H7 (cell line): ENCODE results near the gene SLC35B2. TPM values are rescaled to one million over a fixed set of nuclear protein-coding genes. Genes with fewer than 3 reads are reported as not detected.

Experiments used
- DNase-seq: peaks from one replicate; pipeline ENCODE4 v3.0.0; 2012
- H3K27me3 ChIP-seq: 2 replicates; pipeline ENCODE4 v1.6.0; 2011; ENCODE audit warnings: mild to moderate bottlenecking, low read length; ENCODE audit not compliant: control insufficient read depth, insufficient read depth
- H3K36me3 ChIP-seq: replicated peaks from 2 replicates; pipeline ENCODE4 v1.5.1; 2011; ENCODE audit warnings: low read length; ENCODE audit not compliant: control insufficient read depth, insufficient read depth
- H3K4me3 ChIP-seq: 2 replicates; pipeline ENCODE4 v1.5.1; 2011; ENCODE audit warnings: low read depth, mild to moderate bottlenecking, control low read depth, low read length, moderate library complexity; ENCODE audit not compliant: insufficient read depth
- total RNA-seq: library from RNA; depleted of rRNA; stranded (reverse); fragments of >200 nt; shearing (Covaris generic); gene quantifications from 2 replicates; pipeline ENCODE4 v1.2.3, GENCODE V29; 2014

Gene SLC35B2
- total RNA-seq, 1 experiment from 2014 or later, result 28.7 TPM

DNA sequence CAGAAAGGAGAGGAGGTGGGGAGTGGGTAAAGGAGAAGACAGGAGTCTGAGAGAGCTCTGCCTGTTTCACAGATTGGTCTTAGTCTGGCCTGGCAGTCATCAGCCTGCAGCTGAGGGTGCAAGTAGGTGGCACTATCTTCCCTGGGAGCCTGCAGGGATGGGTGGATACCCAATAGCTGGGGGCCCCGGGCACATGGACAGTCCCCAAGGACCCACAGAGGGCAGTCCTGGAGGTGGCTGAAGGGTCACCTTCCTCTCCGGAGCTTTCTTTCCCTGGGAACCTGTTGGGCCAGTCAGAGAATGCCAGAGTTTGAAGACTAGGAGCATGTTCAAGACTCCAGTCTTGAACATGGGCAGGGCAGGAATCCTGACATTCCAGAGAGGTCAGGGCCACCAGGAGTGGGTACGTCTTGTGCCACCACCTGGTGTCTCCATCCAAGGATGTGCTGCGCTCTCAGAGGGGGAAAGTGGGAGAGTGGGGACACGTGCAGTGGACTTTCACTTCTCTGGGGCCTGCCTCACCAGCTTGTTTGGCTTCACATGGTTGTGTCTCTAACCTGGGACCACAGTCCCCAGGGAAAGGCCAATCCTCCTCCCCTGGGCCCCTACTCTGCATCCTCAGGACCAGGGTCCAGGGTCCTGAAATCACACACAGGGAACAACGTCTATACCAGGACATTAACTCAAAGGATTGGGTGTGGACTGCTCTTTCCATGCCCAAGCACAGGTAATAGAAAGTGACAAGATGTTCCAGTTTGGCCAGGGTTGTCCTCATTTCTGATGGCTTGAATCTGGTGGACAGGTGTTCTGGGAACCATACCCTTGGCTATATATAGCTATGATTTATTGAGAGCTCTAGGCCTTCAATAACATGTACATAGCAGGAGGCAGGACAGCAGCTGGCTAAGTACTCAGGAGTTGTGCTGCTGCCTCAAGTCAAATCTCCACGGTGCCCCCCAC lies 37.8 kb upstream of the SLC35B2 start:
- peaks cover 41% of the 10 kb centered on the region for H3K27me3 ChIP-seq
- H3K36me3 ChIP-seq, result peaks cover under 1% of the 10 kb centered on the region; the same call in 1 of the 2 replicates
- no peak overlapping the region for H3K4me3 ChIP-seq
- DNase-seq, result no peak

DNA sequence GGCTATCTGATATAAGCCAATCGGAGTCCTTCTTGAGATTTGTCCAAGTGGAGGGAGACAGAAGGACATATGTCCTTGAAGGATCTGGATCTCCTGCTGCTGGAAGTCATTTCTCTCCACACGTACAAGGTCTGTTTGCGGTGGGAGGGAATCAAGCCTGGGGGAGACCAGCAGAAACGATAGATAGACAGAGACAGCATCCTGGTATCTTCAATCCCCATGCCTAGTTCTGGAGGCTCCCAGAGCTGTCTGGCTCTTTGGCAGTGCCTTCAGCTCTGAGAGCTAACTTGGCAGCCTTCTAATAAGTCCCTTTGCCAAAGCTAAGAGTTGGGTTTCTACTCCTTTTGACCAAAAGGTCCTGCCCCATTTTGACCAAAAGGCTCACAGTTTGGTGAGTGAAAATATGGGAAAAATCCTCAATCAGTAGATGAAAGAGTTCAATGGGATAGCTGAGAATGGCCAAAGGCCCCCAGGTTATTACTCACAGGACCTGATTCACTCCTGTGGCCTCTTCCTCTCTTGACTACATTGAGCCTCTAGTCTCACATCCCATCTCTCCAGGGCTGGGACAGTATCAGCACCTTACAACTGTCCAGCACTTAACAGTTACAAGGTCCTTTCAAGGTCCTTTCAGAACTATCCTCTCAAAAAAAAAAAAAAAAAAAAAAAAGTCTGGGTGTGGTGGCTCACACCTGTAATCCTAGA lies 35.5 kb upstream of the SLC35B2 start:
- Histone ChIP-seq H3K36me3 (no peaks in the 10 kb centered on the region), H3K27me3 (peaks cover 36% of the 10 kb centered on the region), H3K4me3 (no peak overlapping the region)
- no peak for DNase-seq

DNA sequence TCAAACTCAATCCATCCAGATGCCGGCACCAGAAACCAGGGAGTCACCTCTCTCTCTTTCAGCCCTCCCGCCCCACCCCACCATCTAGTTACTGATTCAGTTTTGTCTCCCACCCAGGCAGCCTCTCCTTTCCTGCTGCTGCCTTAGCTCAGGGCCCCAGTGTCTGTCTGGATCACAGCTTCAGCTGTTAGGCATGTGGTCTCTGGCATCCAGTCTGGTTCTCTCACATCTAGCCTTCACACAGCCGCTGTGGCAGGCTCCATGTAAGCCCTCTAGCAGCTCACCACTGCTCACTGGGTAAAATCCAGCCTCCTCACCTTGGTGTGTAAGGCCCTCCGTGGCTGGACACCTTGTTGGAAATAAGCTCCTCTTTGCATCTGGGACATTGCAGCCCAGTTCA lies 34.5 kb upstream of the SLC35B2 start:
- H3K36me3 ChIP-seq, result no peaks in the 10 kb centered on the region
- H3K4me3 ChIP-seq, result no peak overlapping the region
- H3K27me3 ChIP-seq, result peaks cover 27% of the 10 kb centered on the region
- no peak for DNase-seq

DNA sequence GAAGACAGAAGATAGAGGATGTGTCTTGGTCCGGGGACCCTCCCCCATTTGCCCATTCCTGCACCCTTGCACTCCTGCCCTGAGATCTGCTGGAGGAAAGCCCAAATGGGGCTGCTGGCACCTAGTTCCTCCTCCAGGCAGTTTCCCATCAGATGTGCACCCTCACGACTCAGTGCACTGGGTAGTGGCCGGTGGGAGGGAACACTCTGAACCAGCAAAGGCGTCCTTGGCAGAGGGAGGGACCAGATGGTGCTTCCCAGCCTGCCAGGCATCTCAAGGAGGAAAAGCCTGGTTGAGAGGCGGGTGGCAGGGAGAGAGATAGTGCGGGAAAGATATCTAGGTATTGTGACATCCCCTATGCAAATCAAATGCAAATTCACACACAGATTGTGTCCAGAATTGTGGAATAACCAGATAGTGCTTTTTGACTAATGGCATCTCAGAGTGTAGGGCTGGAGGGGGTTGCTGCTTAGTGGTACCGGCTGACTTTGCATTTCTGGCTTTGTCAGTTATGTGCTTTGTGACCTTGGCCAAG lies 32.5 kb upstream of the SLC35B2 start:
- H3K36me3 ChIP-seq, result no peaks in the 10 kb centered on the region
- no peak for DNase-seq
- peaks cover 16% of the 10 kb centered on the region for H3K27me3 ChIP-seq
- H3K4me3 ChIP-seq, result no peak overlapping the region

DNA sequence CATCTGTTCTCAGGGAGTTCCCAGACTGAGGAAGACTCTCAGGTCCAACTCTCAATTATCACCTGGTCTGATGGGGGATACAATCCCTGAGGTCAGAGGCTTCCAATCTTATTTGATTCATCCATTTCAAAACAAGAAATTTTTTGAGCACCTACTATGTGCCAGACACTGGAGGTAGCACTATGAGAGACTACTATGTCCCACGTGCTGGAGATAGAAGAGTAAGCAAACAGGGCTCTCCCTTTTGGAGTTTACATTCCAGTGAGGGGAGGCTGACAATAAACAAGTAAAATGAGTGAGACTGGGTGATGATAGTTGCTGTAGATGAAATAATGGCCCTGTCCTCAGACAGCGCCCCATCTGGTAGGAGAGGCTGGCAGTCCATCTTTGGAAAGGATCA lies 29.4 kb upstream of the SLC35B2 start:
- DNase-seq, result no peak
- H3K27me3 ChIP-seq, result peaks cover 23% of the 10 kb centered on the region

DNA sequence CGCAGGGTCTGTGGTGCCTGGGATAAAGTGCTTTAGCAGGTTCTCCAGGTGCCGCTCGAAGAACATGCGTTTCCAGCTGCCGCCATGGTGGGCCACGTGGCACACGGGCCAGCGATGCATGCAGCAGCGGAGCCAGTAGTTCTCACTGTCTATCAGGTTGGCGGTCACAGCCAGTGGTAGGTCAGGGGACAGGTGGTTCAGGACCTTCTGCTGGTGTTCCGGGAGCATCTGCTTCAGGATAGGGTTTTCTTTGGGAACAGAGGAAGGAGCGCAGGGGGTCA lies 28.9 kb upstream of the SLC35B2 start:
- Histone ChIP-seq H3K4me3 (no peak overlapping the region), H3K36me3 (no peaks in the 10 kb centered on the region), H3K27me3 (peaks cover 20% of the 10 kb centered on the region)
- DNase-seq, result no peak

More for the DNA sequence above, 29.4 kb upstream of the SLC35B2 start:
- Histone ChIP-seq H3K36me3 (no peaks in the 10 kb centered on the region), H3K4me3 (no peak overlapping the region)

DNA sequence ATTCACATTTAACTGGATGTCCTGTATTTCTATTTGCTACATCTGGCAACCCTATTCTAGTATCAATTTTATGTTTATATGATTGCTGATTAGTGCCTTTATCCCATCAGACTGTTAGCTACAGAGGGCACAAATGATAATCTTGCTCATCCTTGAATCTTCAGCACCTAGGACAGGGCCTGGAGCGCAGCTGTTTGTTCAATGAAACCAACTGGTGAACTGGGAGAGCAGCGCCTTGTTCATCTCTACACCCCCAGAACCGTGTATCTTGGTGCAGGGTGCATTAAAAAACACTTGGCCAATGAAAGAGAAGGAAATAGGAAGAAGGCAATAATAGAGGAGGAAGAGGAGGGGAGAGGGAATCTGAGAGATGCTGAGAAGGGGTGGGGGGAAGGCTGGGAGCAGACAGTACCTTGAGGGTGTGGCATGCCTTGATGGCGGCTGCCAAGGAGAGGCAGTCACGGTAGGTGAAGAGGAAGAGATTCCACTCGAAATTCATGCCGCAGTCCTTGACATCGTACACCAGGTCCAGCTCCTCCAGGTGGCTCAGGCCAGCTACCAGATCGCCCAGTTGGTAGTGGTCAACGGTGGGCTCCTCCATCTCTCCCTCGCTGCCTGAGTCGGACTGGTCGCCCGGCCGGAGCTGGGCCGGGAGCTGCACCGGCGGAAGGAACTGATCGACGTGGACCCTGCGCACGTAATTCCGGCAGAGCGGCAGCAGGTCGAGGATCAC lies 28.4 kb upstream of the SLC35B2 start:
- H3K36me3 ChIP-seq, result no peaks in the 10 kb centered on the region
- DNase-seq, result peak; percentile 83
- H3K27me3 ChIP-seq, result peaks cover 20% of the 10 kb centered on the region
- no peak overlapping the region for H3K4me3 ChIP-seq

DNA sequence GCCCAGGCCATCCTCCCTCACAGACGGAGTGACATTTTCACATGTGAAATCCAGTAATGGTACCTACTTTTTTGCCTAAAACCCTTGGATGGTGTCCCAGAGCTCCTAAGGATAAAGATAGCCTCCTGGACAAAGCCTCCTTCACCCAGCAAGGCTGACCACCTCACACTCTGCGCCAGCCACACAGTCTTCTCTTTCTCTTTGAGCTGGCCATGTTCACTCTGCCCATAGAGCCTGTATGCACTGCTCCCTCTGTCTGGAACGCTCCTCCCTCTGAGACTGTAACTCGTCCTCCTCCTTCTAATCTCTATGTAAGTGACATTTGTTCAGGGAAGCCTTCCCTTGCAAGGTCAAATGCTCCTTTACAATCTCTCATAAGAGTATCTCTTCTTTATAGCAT lies 27.5 kb upstream of the SLC35B2 start:
- Histone ChIP-seq H3K27me3 (peaks cover 20% of the 10 kb centered on the region), H3K36me3 (no peaks in the 10 kb centered on the region)

DNA sequence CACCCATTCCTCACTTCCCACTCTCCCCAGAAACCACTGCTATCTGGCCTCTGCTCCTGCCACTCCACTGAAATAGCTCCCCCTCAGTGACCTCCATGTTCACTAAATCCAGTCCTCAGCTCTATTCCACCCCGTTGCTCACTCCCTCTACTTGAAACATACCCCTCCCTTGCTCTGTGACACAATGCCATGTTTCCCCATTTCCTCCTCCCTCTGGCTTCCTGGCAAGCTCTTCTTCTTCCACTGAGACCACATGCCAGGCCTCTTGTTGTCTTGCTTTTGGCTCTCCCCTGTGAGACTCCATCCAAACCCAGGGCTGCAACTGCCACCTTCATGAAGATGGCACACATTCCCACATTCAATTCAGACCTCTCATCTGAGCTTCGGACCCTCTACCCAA lies 26.8 kb upstream of the SLC35B2 start:
- H3K27me3 ChIP-seq, result peaks cover 16% of the 10 kb centered on the region
- H3K36me3 ChIP-seq, result no peaks in the 10 kb centered on the region
- H3K4me3 ChIP-seq, result no peak overlapping the region
- no peak for DNase-seq

More for the DNA sequence above, 27.5 kb upstream of the SLC35B2 start:
- no peak for DNase-seq
- no peak overlapping the region for H3K4me3 ChIP-seq

DNA sequence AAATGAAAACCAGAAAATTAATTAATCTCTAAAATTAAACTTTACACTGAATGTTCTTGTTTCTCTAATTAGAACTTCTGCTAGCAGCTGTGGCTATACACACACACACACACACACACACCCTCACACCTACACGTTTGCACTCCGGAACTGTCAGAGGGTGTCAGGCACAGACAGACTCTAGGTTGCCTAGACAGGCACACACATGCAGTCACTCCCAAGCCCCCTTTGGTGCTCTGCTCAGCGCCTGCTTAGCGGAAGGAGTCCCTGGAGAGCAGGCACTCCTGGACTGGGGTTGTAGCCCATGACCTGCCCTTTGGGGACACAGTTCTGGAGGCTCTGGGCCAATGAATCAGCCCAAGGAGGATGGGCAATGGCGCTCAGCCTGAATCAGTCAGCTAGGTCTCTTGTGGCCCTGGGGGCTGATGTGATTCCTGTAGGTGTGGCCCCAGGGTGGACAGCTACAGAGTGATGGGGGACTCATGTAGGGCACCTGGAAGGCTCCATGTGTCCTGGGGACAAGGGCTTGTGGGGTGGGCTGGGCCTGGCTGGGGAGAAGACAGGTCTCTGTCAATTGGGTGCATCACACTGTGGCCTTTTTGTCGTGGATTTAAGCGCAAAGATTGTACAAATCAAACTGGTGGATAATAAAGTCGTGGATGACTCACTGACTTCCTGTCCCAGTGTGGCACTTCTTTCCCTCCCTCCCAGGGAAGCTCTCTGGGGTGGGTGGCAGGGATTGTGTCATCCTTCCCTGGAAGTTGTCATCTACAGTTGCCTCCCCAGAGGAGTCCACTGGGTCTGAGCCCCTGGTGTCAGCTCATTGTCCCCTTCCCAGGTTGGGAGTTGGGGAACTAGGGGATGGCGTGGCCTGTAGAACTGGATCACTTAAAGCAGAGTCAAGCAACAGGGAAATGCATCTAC lies 21.7 kb upstream of the SLC35B2 start:
- no peak for DNase-seq
- no peak overlapping the region for H3K4me3 ChIP-seq
- no peaks in the 10 kb centered on the region for H3K36me3 ChIP-seq
- peaks cover 20% of the 10 kb centered on the region; the same call in 1 of the 2 replicates for H3K27me3 ChIP-seq

DNA sequence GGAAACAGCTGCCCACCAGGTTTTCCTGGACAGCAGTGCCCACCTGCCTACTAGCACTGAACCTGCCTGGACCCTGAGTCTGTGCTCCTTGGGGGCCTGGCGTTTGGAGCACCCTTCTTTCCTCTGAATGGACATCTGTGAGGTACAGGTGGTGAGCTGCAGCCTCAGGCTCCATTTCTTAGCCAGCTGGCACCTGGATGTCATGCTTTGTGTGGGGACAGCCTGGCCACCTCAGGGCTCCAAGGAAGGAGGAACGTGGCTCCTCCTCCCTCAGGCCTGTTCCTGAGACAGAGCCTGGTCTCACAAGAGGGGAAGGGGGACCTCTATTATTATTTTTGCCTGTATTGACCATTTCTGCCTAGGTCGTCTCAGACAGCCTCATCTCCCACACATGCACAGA lies 21.0 kb upstream of the SLC35B2 start:
- DNase-seq, result no peak
- Histone ChIP-seq H3K27me3 (peaks cover 20% of the 10 kb centered on the region; the same call in 1 of the 2 replicates), H3K36me3 (no peaks in the 10 kb centered on the region), H3K4me3 (no peak overlapping the region)

DNA sequence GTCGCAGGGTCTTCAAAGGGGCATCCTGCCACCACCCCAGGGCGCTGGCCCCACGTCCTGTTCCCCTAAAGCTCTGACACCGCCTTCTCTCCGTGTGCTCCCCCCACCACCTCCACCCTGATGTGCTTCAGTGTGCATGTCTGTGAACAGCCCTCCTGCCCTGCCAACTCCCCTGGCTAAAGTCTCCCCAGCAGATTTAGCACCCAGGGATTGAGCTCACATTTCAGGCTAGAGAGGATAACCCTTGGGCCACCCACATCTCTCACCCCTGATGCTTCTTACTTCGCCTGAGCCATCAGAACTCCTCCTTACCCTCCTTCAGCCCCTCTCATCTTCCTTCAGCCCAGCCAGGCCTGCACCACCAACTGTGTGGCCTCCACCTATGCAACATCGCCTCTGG lies 20.4 kb upstream of the SLC35B2 start:
- Histone ChIP-seq H3K4me3 (no peak overlapping the region), H3K27me3 (peaks cover 18% of the 10 kb centered on the region; the same call in 1 of the 2 replicates), H3K36me3 (no peaks in the 10 kb centered on the region)
- DNase-seq, result no peak

DNA sequence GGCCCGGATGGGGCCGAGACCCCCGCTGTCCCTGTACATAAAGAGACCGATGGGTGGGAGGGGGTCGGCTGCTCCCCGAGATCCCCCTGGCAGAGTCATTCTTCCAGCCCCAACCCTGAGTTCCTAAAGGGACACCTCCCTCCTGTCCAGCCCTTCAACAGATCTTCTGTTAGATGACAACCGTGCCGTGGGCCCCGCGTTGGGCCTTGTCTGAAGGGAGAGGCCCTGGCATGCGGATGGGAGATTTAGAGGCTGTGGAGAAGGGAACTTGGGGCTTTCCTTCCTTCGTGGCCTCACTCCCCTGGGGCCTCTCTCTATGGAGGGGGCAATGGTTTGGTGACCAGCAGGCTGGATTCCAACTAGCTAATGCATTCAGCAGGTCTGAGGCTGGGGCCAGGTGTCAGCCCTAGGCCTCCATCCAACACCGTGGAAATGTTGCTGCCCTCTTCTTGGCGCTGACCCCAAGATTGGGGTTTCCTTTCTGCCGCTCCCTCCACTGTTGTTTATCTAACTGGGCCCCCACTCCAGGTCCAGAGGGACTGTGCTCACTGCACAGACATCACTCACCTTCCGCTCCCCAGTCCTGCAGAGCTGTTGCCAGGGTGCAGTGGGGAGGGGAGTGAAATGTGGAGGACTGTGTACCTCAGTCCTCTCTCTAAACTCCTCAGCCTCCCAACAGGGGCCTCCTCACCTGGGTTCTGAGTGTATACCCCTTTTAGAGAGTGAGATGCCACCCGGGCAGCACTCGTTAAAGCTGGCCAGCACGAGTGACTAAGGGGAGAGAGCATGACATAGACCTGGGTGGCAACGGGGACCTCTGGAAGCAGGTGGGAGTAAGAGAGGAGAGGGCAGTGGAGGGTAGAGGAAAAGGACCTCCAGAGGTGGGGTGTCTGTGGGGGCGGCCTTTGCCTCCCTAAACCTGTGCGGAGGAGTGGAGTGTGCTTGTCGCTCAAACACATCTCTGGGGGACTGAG lies 19.6 kb upstream of the SLC35B2 start:
- Histone ChIP-seq H3K36me3 (no peaks in the 10 kb centered on the region), H3K4me3 (no peak overlapping the region), H3K27me3 (peaks cover 18% of the 10 kb centered on the region; the same call in 1 of the 2 replicates)
- DNase-seq, result no peak
